Fibroblast of villous mesenchyme (primary cell): ENCODE data around the gene GDPD5. TPM values are rescaled to one million over a fixed set of nuclear protein-coding genes. Genes with fewer than 3 reads are reported as not detected.
A peak's percentile ranks its signal among the peaks of the same experiment; 100 is the strongest.

ENCODE experiments used
- DNase-seq: peaks from one replicate; pipeline ENCODE4 v3.0.0-alpha.2; 2010; ENCODE audit warnings: low read depth
- H3K4me3 ChIP-seq: 2 replicates; pipeline ENCODE4 v1.5.1; 2011; ENCODE audit warnings: low read depth, mild to moderate bottlenecking, low read length
- CTCF ChIP-seq: IDR thresholded peaks from 2 replicates; pipeline ENCODE4 v1.5.1; 2012; ENCODE audit warnings: low read depth, mild to moderate bottlenecking, low read length; ENCODE audit not compliant: insufficient read depth
- total RNA-seq: library from RNA; depleted of rRNA; stranded (reverse); fragments of >200 nt; gene quantifications from 2 replicates; pipeline ENCODE4 v1.2.3, GENCODE V29; 2012

Gene GDPD5
- total RNA-seq, 1 donor = 9.5 TPM

- no peak for DNase-seq
- no peak overlapping the region for H3K4me3 ChIP-seq
- TF ChIP-seq CTCF = no peak
Observed at GRCh38 chr11:75449776-75450175, 76.0 kb downstream of the GDPD5 start.

- H3K4me3 ChIP-seq = no peak overlapping the region
- TF ChIP-seq CTCF = no peak
- DNase-seq = no peak
Observed at GRCh38 chr11:75449271-75449670, 76.5 kb downstream of the GDPD5 start.

- DNase-seq = no peak
- TF ChIP-seq CTCF = no peak
Observed at GRCh38 chr11:75447415-75447814, 78.3 kb downstream of the GDPD5 start.

GRCh38 chr11:75445315-75445953 lies 80.3 kb downstream of the GDPD5 start:
- peak; percentile 99 for TF ChIP-seq CTCF
- DNase-seq = peak; percentile 51
- no peak overlapping the region for H3K4me3 ChIP-seq

More at GRCh38 chr11:75447415-75447814, 78.3 kb downstream of the GDPD5 start:
- H3K4me3 ChIP-seq = no peak overlapping the region

- TF ChIP-seq CTCF = no peak
- DNase-seq = no peak
Observed at GRCh38 chr11:75443043-75443442, 82.7 kb downstream of the GDPD5 start.

GRCh38 chr11:75442161-75442885 lies 83.4 kb downstream of the GDPD5 start:
- no peak for TF ChIP-seq CTCF

More at GRCh38 chr11:75443043-75443442, 82.7 kb downstream of the GDPD5 start:
- no peak overlapping the region for H3K4me3 ChIP-seq

More at GRCh38 chr11:75442161-75442885, 83.4 kb downstream of the GDPD5 start:
- H3K4me3 ChIP-seq = no peak overlapping the region
- no peak for DNase-seq
